ENCODE measurements around the gene EVA1A.

DNA sequence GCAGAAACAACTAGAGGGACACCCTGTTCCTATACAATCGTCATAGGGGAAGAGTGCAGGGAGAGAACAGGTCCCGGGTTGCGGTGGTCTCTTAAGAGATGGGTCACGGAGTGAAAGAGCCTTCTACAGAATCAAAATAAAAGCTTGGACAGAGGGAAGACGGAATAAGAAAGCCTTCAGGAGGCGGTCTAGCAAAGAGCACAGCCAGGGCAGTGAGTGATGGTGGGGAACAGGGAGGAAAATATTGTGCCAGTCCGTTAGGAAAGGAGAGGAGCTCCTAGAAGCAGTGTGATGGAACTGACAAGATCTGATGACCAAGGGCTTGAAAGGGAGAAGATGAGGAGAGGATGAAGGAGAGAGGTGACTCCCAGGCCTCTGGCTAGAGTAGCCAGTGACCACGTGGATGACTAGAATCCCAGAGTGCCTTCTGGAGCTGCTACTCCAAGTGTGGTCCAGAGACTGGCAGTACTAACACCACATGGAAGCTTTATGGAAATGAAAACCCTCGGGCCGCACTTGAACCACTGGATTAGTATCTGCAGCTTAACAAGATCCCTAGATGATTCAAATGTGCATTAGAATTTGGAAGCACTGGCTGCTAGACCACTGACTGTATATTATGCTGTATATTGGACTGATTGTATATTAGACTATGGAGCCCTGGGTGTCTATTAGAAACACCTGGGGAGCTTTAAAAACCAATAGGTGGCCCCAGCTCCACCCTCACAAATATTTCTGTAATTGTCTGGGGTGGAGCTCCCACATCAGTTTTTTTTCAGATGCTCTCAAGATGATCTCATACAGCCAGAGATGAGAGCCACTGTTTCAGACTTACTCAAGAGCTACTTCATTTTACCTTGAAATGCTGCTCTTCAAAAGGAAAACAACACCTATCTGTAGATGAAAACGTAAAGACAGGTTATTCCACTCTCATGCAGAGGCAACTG, 1.1 kb upstream of the EVA1A start:
- TF ChIP-seq CTCF (IDR thresholded peaks at IDR 0.05; ENCODE audit: low read depth, low read length, poor library complexity, severe bottlenecking) (no peak), EZH2phosphoT487 (IDR thresholded peaks at IDR 0.05; ENCODE audit: borderline replicate concordance, low read length) (no peak)

All from DOHH2 (cell line).